ENCODE results near the gene FOXA2.

DNA sequence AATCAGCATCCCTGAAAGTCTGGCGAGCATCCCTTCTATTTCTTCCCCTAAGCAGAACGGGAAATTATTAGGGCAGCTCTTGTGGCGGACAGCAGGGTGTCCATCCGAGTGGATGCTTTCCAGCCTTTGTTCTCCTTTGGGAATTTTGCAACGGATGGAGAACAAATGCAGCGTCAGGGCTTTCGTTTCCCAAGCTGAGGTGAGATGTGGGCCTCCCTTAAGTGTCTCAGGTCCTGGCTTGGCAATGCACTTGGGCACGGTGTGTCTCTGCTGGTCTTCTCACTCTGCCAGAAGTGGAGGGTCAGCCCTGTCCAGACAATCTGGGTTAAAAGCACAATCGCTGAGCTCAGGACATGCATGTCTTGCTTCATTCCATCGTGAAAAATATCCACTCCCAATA is 43.5 kb downstream of the FOXA2 start:
- TF ChIP-seq POLR2A (IDR thresholded peaks at IDR 0.05): no peak
- TF ChIP-seq CTCF (IDR thresholded peaks at IDR 0.05): no peak
- TF ChIP-seq EP300 (IDR thresholded peaks at IDR 0.05): no peak
